Osteoblast (primary cell): ENCODE data around the gene COL8A2. TPM values are rescaled to one million over a fixed set of nuclear protein-coding genes. Genes with fewer than 3 reads are reported as not detected.

Experiments used
- DNase-seq: peaks from one replicate; pipeline ENCODE4 v3.0.0; 2011; ENCODE audit warnings: low spot score, mixed read lengths; ENCODE audit not compliant: insufficient read length; ENCODE audit errors: missing footprints
- H2AFZ ChIP-seq: 2 replicates; pipeline ENCODE4 v1.6.0; 2011; ENCODE audit warnings: mild to moderate bottlenecking, low read length
- H3K27ac ChIP-seq: 2 replicates; pipeline ENCODE4 v1.5.1; 2011; ENCODE audit warnings: mild to moderate bottlenecking, low read depth, low read length, moderate library complexity
- H3K27me3 ChIP-seq: 2 replicates; pipeline ENCODE4 v1.6.0; 2012; ENCODE audit warnings: mild to moderate bottlenecking, control low read depth, inconsistent platforms, low read length, moderate library complexity; ENCODE audit not compliant: insufficient read depth
- H3K36me3 ChIP-seq: 2 replicates; pipeline ENCODE4 v1.5.1; 2011; ENCODE audit warnings: mild to moderate bottlenecking, low read length, control low read depth, moderate library complexity; ENCODE audit not compliant: insufficient read depth
- H3K4me1 ChIP-seq: 2 replicates; pipeline ENCODE4 v1.5.1; 2011; ENCODE audit warnings: mild to moderate bottlenecking, low read length, control low read depth, moderate library complexity; ENCODE audit not compliant: insufficient read depth
- H3K4me2 ChIP-seq: 2 replicates; pipeline ENCODE4 v1.6.0; 2011; ENCODE audit warnings: mild to moderate bottlenecking, low read length; ENCODE audit not compliant: insufficient read depth
- H3K4me3 ChIP-seq: fragments of 200-600 bp; sonication (generic); 3 replicates; pipeline ENCODE4 v1.5.1; 2012; ENCODE audit warnings: mild to moderate bottlenecking, low read length, inconsistent platforms; ENCODE audit not compliant: insufficient read depth
- H3K79me2 ChIP-seq: 2 replicates; pipeline ENCODE4 v1.6.0; 2012; ENCODE audit warnings: mild to moderate bottlenecking, low read length, control low read depth, inconsistent platforms; ENCODE audit not compliant: insufficient read depth
- H3K9me3 ChIP-seq: 2 replicates; pipeline ENCODE4 v1.5.1; 2011; ENCODE audit warnings: low read depth, low read length, control low read depth
- H4K20me1 ChIP-seq: 2 replicates; pipeline ENCODE4 v1.6.0; 2012; ENCODE audit warnings: mild to moderate bottlenecking, low read length, control low read depth; ENCODE audit not compliant: insufficient read depth
- total RNA-seq: library from RNA; depleted of rRNA; stranded (reverse); fragments of >200 nt; gene quantifications from 2 replicates; pipeline ENCODE4 v1.2.3, GENCODE V29; 2012
- TF ChIP-seq, protein P1 (sequence below): IDR thresholded peaks from 2 replicates; pipeline ENCODE4 v1.5.1; 2011; ENCODE audit warnings: mild to moderate bottlenecking, low read depth, low read length, moderate library complexity; ENCODE audit errors: extremely low read depth

Gene COL8A2
- total RNA-seq, 1 donor = 15.2 TPM

DNA sequence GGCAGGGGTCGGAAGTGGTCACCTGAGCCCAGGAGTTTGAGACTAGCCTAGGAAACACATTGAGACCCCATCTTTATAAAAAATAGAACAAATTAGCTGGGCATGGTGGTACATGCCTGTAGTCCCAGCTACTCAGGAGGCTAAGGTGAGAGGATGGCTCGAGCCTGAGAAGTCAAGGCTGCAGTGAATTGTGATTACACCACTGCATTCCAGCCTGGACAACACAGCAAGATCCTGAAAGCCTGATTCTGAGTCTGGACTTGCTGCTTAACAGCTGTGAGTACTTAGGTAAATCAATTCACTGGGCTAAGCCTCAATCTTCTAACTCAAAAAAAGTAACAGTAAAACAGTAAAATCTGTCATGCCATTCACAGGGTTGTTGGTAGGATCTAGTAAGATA lies 19.4 kb upstream of the COL8A2 start:
- Histone ChIP-seq H3K4me1 (peaks cover 27% of the 10 kb centered on the region), H3K27ac (no peak overlapping the region), H3K4me2 (no peak overlapping the region), H3K4me3 (no peak overlapping the region), H3K27me3 (no peaks in the 10 kb centered on the region), H3K9me3 (no peaks in the 10 kb centered on the region), H3K79me2 (peaks cover 88% of the 10 kb centered on the region), H4K20me1 (peaks cover 29% of the 10 kb centered on the region), H2AFZ (no peak overlapping the region), H3K36me3 (peaks cover 8% of the 10 kb centered on the region)
- TF ChIP-seq, protein P1, sequence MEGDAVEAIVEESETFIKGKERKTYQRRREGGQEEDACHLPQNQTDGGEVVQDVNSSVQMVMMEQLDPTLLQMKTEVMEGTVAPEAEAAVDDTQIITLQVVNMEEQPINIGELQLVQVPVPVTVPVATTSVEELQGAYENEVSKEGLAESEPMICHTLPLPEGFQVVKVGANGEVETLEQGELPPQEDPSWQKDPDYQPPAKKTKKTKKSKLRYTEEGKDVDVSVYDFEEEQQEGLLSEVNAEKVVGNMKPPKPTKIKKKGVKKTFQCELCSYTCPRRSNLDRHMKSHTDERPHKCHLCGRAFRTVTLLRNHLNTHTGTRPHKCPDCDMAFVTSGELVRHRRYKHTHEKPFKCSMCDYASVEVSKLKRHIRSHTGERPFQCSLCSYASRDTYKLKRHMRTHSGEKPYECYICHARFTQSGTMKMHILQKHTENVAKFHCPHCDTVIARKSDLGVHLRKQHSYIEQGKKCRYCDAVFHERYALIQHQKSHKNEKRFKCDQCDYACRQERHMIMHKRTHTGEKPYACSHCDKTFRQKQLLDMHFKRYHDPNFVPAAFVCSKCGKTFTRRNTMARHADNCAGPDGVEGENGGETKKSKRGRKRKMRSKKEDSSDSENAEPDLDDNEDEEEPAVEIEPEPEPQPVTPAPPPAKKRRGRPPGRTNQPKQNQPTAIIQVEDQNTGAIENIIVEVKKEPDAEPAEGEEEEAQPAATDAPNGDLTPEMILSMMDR = no peak
- no peak for DNase-seq

DNA sequence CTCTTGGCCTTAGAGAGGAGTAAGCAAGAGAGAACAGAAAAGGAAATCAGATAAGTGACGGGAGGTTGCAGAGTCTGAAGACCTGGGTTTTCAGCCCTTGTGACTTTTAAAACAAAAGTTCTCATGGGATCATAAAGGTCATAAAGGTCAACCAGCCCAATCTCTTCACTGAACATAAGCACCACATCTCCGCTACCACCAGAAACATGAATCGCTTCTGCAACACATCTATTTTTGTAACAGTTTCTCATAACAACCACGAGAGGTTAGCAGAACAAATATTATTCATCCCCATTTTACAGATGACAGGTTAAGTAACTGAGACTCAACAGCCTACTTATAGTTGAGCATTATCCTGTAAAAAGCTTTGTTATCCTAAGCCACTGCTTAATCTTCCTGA lies 18.4 kb upstream of the COL8A2 start:
- H3K79me2 ChIP-seq = peaks cover 86% of the 10 kb centered on the region
- no peak overlapping the region for H3K4me3 ChIP-seq
- no peak overlapping the region for H2AFZ ChIP-seq
- no peak overlapping the region for H3K27ac ChIP-seq
- DNase-seq = no peak
- peaks cover 22% of the 10 kb centered on the region for H3K4me1 ChIP-seq
- H3K4me2 ChIP-seq = no peak overlapping the region
- H3K27me3 ChIP-seq = no peaks in the 10 kb centered on the region
- H3K9me3 ChIP-seq = no peaks in the 10 kb centered on the region
- TF ChIP-seq, protein P1 = no peak
- peaks cover 10% of the 10 kb centered on the region for H3K36me3 ChIP-seq
- peaks cover 23% of the 10 kb centered on the region for H4K20me1 ChIP-seq

DNA sequence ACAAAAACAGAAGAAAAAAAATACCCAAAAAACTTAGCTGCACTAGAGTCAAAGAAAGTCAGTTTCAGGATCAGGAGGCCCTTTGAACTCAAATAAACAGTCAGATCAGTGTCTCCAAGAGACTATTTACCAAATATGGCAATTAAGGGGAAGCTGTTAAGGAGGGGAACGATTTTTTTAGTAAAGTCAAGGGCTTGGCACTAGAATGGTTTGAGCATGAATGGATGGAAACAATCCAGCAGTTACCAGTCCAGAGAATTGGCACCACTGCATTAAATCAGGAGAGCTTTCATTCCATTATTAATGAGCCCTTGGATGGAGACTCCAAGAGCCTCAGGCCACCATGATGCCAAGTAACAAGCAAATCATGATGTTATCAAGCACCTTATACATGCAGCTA lies 17.1 kb upstream of the COL8A2 start:
- H3K27ac ChIP-seq = no peak overlapping the region
- TF ChIP-seq, protein P1 = no peak
- H3K9me3 ChIP-seq = no peaks in the 10 kb centered on the region
- no peak for DNase-seq
- H3K4me1 ChIP-seq = peaks cover 19% of the 10 kb centered on the region
- no peak overlapping the region for H2AFZ ChIP-seq
- no peak overlapping the region for H3K4me2 ChIP-seq
- H3K79me2 ChIP-seq = peaks cover 86% of the 10 kb centered on the region
- H3K27me3 ChIP-seq = no peaks in the 10 kb centered on the region
- H3K4me3 ChIP-seq = no peak overlapping the region
- H3K36me3 ChIP-seq = peaks cover 21% of the 10 kb centered on the region
- peaks cover 23% of the 10 kb centered on the region for H4K20me1 ChIP-seq

DNA sequence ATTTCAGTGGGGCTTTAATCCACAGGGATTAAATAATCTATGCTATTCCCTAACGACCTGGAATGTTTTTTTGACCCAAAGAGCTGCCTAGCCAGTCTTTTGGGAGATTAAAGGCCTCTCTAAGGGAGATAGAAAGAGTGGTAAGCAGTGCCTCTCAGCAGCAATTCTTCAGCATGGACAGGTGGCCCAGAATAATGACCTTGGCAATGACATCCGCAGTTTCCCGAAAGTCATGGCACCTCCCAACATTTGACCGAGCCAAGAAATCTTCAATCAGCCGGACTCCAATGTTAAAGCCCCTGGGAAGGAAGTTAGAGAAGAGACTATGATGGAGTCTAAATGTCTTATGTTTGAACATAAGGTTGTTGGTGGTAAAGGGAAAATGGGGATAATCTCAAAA lies 14.5 kb upstream of the COL8A2 start:
- peaks cover 25% of the 10 kb centered on the region for H3K36me3 ChIP-seq
- no peak overlapping the region for H3K4me2 ChIP-seq
- no peak overlapping the region for H3K4me3 ChIP-seq
- DNase-seq = no peak
- H3K79me2 ChIP-seq = peaks cover 69% of the 10 kb centered on the region
- H2AFZ ChIP-seq = no peak overlapping the region
- H4K20me1 ChIP-seq = peaks cover 20% of the 10 kb centered on the region
- TF ChIP-seq, protein P1 = no peak
- no peaks in the 10 kb centered on the region for H3K9me3 ChIP-seq
- peaks cover 45% of the 10 kb centered on the region for H3K4me1 ChIP-seq
- no peaks in the 10 kb centered on the region for H3K27me3 ChIP-seq
- no peak overlapping the region for H3K27ac ChIP-seq
